Activated effector memory CD4-positive, alpha-beta T cell treated with Interleukin-2 at 50 U/mL for 16 hours (primary cell): ENCODE data around the gene IGF1R.

Experiments used
- DNase-seq: peaks from one replicate; pipeline ENCODE4 v3.0.0-alpha.2; 2020

Gene IGF1R

DNA sequence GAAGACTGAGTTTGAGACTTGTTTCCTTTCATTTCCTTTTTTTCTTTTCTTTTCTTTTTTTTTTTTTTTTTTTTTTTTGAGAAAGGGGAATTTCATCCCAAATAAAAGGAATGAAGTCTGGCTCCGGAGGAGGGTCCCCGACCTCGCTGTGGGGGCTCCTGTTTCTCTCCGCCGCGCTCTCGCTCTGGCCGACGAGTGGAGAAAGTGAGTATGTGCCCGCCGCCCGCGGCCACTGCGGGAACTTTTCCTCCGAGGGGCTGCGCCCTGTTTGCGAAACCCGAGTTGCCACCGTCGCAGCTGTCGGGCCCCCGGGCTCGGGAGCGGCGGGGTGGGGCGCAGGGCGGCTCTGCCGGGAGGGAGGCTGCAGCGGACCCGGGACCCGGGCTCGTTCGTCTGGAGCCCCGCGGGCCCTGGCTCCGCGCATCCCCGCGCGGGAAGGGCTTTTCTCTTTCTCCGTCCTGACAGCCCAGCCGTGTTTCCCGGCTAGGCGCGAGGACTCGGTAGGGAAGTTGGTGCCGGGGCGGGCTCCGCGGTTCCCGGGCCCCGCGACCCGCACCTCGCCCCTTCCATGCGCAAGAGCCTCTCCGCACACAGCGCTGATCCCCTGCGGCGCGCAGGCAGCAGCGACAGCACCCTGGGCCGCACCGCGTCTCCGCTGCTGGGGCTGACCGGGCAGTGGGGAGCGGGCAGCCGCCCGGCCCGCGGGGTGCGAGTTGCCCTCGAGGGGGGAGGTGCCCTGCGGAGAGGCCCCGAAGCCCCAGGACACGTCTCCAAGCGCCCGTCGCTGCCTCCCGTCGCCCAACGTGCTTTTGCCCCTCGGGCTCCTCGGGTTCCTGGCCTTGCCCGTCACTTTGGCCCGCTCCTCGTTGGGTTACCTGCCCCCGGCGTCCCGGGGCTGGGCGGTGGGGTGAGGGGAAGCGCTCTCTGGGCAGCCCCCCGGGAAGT is 1.4 kb downstream of the IGF1R start:
- peak; percentile 9 for DNase-seq

DNA sequence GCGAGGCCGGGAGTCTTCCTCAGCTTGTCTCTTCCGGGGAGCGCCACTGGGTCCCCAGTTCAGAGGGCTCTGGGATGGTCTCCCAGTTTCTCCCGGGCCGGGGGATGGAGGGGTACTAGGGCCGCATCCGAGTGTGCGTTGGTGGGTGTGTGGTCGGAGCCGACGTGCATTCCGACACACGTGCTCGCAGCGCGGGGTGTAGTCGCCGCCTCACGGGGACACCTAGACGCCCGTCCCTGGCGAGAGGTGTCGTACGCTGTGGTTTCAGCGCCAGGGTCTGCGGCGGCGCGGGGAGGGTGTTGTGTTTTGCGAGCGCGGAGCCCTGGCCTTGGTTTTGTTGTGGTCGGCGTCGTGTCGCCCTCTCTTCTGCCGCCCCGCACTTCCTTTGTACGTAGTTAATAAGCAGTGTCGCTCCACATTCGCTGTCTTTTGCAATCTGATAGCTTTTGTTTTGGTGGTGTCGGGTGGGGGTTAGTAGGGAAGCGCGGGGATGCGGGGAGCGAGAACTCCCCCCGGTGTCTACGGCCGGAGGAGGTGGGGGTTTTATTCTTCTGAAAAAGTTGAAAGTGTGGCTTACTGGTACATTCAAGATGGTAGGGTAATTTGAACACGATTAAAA is 2.2 kb downstream of the IGF1R start:
- DNase-seq: peak; percentile 4

GRCh38 chr15:98651036-98651481 is 2.7 kb downstream of the IGF1R start:
- DNase-seq: no peak

DNA sequence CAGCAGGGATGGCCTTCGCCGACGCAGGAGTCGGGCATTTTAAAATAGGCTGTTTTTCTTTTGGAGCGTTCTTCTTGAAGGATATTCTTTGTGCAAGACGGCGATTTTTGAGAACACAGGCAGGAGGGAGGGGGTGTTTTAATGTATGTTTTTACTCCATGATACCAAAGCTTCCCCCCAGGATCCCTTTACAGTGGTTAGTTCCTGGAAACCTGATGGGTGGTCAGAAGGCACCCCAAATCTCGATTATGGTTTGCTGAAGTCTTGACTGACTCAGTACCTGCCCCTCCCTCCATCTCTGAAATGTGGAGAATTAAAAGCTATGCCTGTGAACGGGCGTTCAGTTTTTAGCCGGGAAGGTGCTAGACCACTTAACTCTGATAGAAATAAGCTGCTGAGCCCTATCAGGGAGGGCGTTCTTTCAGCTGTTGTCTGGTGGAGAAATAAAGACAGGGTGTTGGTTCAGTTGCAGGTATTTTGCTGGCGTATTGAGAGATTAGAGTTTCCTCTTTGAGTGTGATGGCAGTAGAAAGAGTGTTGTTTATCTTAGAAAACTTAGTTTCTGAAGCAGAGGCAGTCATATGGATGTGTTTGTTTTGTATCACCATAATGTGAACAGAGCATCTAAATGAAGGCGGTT is 3.4 kb downstream of the IGF1R start:
- no peak for DNase-seq

- DNase-seq: no peak
Observed at GRCh38 chr15:98653686-98654085, 5.3 kb downstream of the IGF1R start.

DNA sequence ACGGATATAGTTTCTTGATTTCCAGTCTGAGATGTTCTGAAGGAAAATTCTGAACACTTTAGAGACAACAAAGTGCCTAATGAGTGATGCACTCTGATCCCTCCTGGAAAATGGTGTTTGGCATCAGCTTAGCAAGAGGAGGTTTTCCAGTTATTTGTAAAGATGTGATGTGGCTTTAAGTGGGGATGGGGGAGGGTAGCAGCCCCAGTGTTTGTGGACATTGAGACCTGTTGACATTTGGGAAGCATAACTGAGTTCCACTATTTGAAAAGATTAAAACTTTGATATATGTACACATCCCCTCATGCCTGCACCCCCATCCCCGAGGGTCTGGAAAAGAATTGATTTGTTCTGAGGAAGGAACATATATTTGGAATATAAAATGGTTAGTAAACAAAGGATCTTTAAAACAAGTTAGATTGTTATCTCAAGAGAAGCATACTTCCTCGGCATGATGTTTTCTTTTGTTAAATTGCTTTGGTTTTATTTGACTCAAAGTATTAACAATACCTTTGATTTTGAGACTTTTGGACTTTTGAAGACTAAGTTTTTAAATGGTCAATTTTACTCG is 6.5 kb downstream of the IGF1R start:
- DNase-seq: no peak

GRCh38 chr15:98655732-98656131 is 7.4 kb downstream of the IGF1R start:
- no peak for DNase-seq

- no peak for DNase-seq
Observed at GRCh38 chr15:98657721-98658120, 9.4 kb downstream of the IGF1R start.

DNA sequence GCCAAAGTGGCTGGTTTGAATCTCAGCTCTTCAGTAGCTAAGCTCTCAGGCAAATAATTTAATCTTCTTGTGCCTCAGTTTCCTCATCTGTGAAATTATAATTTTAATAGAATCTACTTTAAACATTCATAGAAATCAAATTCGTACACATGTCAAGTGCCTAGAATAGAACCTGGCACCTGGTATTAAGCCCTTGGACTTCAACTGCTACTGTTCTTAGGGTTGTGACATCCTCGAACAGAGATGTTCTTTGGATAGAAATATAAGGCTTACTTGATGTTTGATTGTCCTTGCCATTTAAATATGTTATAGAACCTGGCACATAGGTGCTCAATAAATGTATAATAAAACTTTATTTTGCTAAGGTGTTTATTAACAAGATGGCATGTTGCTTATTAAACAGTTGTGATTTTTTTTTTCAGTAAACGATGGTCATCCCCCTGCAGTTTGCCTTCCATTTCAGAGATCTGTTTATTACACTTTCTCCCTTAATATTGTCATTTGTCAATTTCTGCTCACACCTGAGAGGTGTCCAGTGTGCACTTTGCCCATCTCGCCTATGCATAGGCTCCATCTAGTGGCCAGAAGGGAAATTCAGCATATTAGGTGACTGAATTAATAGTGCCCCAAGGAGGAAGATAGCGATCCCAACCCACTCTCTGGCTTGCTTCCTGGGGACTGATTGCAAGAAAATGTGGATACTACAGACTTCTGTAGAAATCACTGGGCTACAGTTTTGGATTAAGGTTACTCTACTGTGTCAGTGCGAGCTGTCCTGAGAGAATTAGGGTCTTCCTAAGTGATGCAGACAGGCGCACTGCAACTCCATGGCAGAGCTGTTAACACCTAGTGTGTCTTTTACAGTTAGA is 10.7 kb downstream of the IGF1R start:
- DNase-seq: no peak

DNA sequence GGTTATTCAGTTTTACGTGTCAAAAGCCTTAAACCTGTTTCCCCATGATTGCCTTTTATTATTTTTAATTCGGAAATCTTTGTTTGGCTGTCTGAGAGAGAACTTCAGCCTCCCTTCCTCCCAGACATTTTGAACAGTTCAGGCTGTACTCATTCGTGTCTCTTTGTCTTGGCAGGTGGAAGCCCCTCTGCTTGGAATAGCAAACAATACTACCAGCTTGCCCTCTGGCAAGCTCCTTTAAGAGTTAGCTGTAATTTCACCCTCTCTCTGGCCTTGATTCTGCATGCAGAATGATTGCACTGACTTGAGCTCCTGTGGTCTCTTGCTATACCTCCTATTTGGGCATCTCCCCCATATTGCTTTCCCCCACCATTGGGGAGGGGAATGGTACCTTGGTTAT is 11.7 kb downstream of the IGF1R start:
- no peak for DNase-seq

DNA sequence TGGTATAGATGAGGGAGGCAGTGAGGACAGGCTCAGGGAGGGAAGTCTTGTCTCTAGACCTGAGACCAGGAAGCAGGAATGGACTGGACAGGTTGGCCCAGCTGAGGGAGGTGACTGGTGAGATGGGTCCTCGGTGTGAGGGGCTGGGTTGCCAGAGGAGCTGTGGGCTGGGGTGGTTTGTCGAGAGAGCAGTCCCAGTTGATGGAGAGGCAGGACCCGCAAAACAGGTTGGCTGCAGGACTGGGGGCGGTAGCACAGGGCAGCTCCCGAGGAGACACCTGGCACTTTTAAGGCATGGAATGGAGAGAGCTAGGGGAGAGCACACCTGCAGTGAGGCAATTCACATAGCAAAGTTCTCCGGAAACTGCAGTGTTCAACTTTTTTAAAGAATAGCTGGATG is 14.7 kb downstream of the IGF1R start:
- DNase-seq: no peak

DNA sequence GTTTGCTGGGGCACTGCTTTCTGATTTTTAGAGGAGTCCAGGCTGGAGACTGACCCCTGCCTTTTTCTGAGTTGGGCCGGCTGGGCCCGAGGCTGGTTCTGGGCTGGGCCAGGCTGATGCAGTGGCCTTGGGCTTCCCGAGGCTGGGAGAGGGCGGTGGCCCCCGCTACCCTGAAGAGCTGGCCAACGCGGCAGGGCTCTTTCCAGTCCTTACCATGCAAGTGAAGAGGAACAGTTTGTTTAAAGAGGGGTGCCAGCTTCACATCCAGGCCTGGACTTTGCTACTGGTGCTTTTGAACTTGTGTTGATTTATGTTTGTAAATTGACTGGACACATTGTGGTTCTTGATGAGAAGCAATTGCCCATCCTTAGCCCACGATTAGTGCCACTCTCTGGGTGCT is 15.3 kb downstream of the IGF1R start:
- no peak for DNase-seq

DNA sequence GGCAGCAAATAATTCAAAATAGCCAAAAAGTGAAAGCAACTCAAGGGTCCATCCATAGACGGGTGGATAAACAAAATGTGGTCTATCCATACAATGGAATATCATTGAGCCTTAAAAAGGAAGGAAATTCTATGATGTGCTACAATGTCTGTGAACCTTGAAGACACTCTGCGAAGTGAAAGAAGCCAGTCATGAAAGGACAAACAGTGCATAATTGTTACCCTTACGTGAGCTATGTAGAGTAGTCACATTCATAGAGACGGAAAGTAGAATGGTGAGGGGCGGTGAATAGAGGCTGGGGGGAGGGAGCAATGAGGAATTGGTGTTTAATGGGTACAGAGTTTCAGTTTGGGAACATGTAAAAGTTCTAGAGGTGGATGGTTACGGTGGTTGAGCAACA is 18.1 kb downstream of the IGF1R start:
- no peak for DNase-seq

- DNase-seq: no peak
Observed at GRCh38 chr15:98666841-98667240, 18.5 kb downstream of the IGF1R start.

- no peak for DNase-seq
Observed at GRCh38 chr15:98667521-98668179, 19.3 kb downstream of the IGF1R start.

DNA sequence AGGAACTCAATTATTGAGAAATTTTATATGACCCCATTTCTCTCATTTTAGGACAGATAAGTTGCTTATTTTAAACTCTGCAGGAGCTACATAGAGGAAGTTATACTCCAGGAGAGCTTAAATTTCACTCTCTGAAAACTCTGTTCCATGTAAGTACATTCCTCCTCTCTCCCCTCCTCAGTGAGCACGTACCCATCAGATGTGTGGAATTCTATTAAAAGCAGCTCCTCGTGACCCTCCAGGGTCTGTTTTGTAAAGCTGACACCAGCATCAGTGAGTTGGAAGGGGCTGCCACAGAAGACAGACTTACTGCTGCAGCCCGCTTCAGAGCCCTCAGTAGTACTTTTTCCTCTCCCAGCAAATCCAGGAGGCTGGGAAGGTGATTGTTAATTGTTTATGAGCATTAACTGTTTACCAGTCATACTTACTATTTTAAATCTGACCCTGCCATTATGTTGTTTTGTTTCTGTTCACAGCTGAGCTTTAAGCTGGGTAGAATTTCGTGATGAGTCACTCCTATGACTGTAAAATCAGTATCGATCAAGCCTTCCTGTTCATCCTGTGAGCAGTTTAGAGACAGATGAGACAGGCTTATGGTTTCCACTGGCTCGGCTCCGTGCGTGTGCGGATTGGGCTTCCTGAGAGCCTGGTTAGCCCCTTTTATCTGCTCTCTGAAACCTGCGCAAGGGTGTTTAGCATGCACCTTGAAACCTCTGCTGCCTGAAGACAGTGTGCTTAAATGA is 20.4 kb downstream of the IGF1R start:
- DNase-seq: no peak

- DNase-seq: no peak
Observed at GRCh38 chr15:98669638-98670037, 21.3 kb downstream of the IGF1R start.

- no peak for DNase-seq
Observed at GRCh38 chr15:98671060-98672008, 23.0 kb downstream of the IGF1R start.

DNA sequence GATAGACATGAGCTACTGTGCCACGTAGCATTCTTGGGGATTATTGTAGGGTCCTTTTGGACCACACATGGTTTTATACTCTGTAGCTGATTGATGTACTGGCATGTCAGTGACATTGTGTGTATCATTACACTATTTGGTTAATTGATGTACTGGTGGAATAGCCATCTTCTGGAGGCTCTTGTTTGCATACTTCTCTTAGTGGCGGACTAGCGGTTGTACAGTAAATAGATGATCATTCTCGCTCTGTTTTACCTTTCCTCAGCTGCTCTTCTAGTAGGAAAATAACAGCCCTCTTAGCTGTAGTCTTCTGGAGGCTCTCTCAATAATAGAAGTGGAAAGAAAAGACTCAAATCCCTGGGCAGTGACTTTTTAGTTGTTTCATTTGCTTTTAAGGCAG is 24.8 kb downstream of the IGF1R start:
- no peak for DNase-seq

DNA sequence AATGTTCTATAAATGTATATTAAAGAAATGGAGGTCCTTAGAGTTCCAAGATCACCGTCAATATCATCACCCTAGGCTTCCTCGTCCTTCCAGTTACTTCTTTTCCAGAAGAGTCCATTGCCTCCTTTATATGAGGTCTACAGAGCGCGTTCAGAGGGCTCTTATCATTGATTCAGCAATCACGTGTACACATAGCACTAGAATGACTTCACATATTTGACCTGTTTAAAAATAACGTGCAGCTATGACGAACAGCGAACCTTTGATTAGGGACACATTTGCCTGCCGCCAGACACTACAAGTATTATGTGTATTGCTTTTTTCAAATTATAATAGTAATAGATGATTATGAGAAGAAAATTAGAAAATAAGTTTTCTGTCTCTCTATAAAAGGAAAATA is 26.0 kb downstream of the IGF1R start:
- DNase-seq: no peak
